K562 (cell line): ENCODE data around the gene ACYP2. TPM values are rescaled to one million over a fixed set of nuclear protein-coding genes. Genes with fewer than 3 reads are reported as not detected.

Source experiments
- ATAC-seq: fragments of 200-7000 bp; cut with Tn5 transposase; 3 replicates; pipeline ENCODE4 v1.9.1; 2020; ENCODE audit warnings: moderate library complexity
- BruUV-seq: library from RNA; stranded (reverse); fragments of 400-500 nt; replicated peaks from 2 replicates; lab custom pipeline; 2021; lab: Mats Ljungman, UMichigan
- CTCF ChIA-PET: fragments of 300-600 bp; formaldehyde crosslinking; extraction: SDS; loops from one replicate; lab custom pipeline; 2021; ENCODE audit warnings: low intra/inter-chr PET ratio; lab: Yijun Ruan, JAX
- POLR2A ChIA-PET: fragments of 300-600, 350-650 bp; sonication (Branson Sonifier 250); formaldehyde crosslinking; extraction: SDS; loops from one replicate; lab custom pipeline; 2021; ENCODE audit warnings: antibody characterized with exemption, inconsistent platforms; lab: Yijun Ruan, JAX
- DNase-seq, 4 experiments: peaks; one replicate each; pipeline versions ENCODE4 v3.0.0 to v3.0.0-alpha.2; 2011 to 2018; ENCODE audit warnings: low spot score in 3 of 4, mixed read lengths in 3 of 4; ENCODE audit errors: extremely low read depth in 1 of 4
- FAIRE-seq: peaks from 2 replicates; lab custom pipeline; 2011; peaks lifted over from hg19 to GRCh38; lab: Jason Lieb, UNC
- H2AFZ ChIP-seq: 2 replicates; pipeline ENCODE4 v1.6.0; 2011; ENCODE audit warnings: low read depth, low read length, control low read depth, inconsistent platforms
- H3K27ac ChIP-seq: fragments of 200-600 bp; 3 replicates; pipeline ENCODE4 v1.8.0; 2011; ENCODE audit warnings: low read depth, mild to moderate bottlenecking, control low read depth, inconsistent platforms, low read length, moderate library complexity, mixed read lengths; ENCODE audit errors: extremely low read depth
- H3K27me3 ChIP-seq, 2 experiments: fragments of 300-600 bp in 1 of 2; 2 replicates in 1 of 2; 3 replicates in 1 of 2; pipeline versions ENCODE4 v1.6.0 to v1.8.0; 2011; ENCODE audit warnings: inconsistent platforms in 2 of 2, low read length in 2 of 2, mild to moderate bottlenecking in 1 of 2, mixed read lengths in 1 of 2, moderate library complexity in 1 of 2; ENCODE audit not compliant: control insufficient read depth in 2 of 2, insufficient read depth in 2 of 2
- H3K36me3 ChIP-seq: fragments of 300-600 bp; 3 replicates; pipeline ENCODE4 v1.8.0; 2011; ENCODE audit warnings: mild to moderate bottlenecking, low read length, inconsistent platforms; ENCODE audit not compliant: control insufficient read depth, insufficient read depth
- H3K4me1 ChIP-seq, 2 experiments: fragments of 200-600 bp in 1 of 2; replicated peaks in 1 of 2; 2 replicates in 1 of 2; 3 replicates in 1 of 2; pipeline versions ENCODE4 v1.5.1 to v1.8.0; 2011; ENCODE audit warnings: inconsistent platforms in 2 of 2, low read length in 2 of 2, mild to moderate bottlenecking in 1 of 2, mixed read lengths in 1 of 2, moderate library complexity in 1 of 2; ENCODE audit not compliant: control insufficient read depth in 2 of 2, insufficient read depth in 2 of 2
- H3K4me2 ChIP-seq: 2 replicates; pipeline ENCODE4 v1.6.1; 2011; ENCODE audit warnings: low read length, control low read depth, inconsistent platforms, mixed read lengths; ENCODE audit not compliant: insufficient read depth
- H3K4me3 ChIP-seq: fragments of 200-600 bp; sonication (generic), shearing (Covaris generic); 2 replicates; pipeline ENCODE4 v1.5.1; 2016; ENCODE audit warnings: control low read depth, inconsistent platforms
- H3K79me2 ChIP-seq: fragments of 200-600 bp; 3 replicates; pipeline ENCODE4 v1.8.0; 2011; ENCODE audit warnings: low read length, inconsistent platforms; ENCODE audit not compliant: control insufficient read depth, insufficient read depth
- H3K9ac ChIP-seq, 2 experiments: 2 replicates each; pipeline versions ENCODE4 v1.6.0 to v1.6.1; 2011; ENCODE audit warnings: low read depth in 2 of 2, low read length in 2 of 2, control low read depth in 1 of 2, inconsistent platforms in 1 of 2, mild to moderate bottlenecking in 1 of 2, mixed read lengths in 1 of 2; ENCODE audit not compliant: insufficient read depth in 1 of 2
- H3K9me1 ChIP-seq: one replicate; pipeline ENCODE4 v1.6.0; 2011; ENCODE audit warnings: inconsistent platforms, mild to moderate bottlenecking, low read length, moderate library complexity; ENCODE audit not compliant: control insufficient read depth, insufficient read depth
- H3K9me3 ChIP-seq: replicated peaks from 2 replicates; pipeline ENCODE4 v1.5.1; 2011; ENCODE audit warnings: low read depth, low read length, inconsistent platforms; ENCODE audit not compliant: control insufficient read depth, insufficient read depth
- H4K20me1 ChIP-seq: replicated peaks from 2 replicates; pipeline ENCODE4 v1.6.1; 2011; ENCODE audit warnings: low read length, inconsistent platforms, mixed read lengths; ENCODE audit not compliant: control insufficient read depth, insufficient read depth
- ARHGAP35 ChIP-seq: fragments of 450-650 bp; IDR thresholded peaks from 2 replicates; pipeline ENCODE4 v1.6.1; 2018; ENCODE audit not compliant: partially characterized antibody
- ASH1L ChIP-seq: fragments of 450-650 bp; IDR thresholded peaks from 2 replicates; pipeline ENCODE4 v1.6.1; 2018; ENCODE audit warnings: borderline replicate concordance, mild to moderate bottlenecking, low read depth; ENCODE audit not compliant: partially characterized antibody
- ERF ChIP-seq: fragments of 450-650 bp; formaldehyde crosslinking; IDR thresholded peaks from 2 replicates; pipeline ENCODE4 v1.4.0; 2020; ENCODE audit warnings: mild to moderate bottlenecking, mixed read lengths
- HLTF ChIP-seq: fragments of 450-650 bp; IDR thresholded peaks from 2 replicates; pipeline ENCODE4 v1.6.1; 2016
- KAT8 ChIP-seq: fragments of 450-650 bp; IDR thresholded peaks from 2 replicates; pipeline ENCODE4 v1.6.1; 2016; ENCODE audit warnings: low read depth, mild to moderate bottlenecking
- MCM3 ChIP-seq: fragments of 450-650 bp; IDR thresholded peaks from 2 replicates; pipeline ENCODE4 v1.6.1; 2016
- MEF2A ChIP-seq: IDR thresholded peaks from 2 replicates; pipeline ENCODE4 v1.6.1; 2011; ENCODE audit warnings: low read depth, mild to moderate bottlenecking, low read length, moderate library complexity; ENCODE audit not compliant: control insufficient read depth
- TFAP4 ChIP-seq: sonication (generic); formaldehyde crosslinking; IDR thresholded peaks from 2 replicates; pipeline ENCODE4 v1.8.0; 2022; ENCODE audit warnings: missing genetic modification reagents, mild to moderate bottlenecking, moderate library complexity, borderline replicate concordance
- TSC22D4 ChIP-seq: fragments of 450-650 bp; IDR thresholded peaks from 2 replicates; pipeline ENCODE4 v1.6.1; 2016; ENCODE audit warnings: missing genetic modification characterization, missing biosample characterization, control low read depth
- YY1 ChIP-seq, 3 experiments: IDR thresholded peaks; 2 replicates each; pipeline ENCODE4 v1.6.1; 2011; ENCODE audit warnings: low read length in 2 of 3, mild to moderate bottlenecking in 2 of 3, moderate library complexity in 2 of 3, borderline replicate concordance in 1 of 3, control low read depth in 1 of 3, low read depth in 1 of 3; ENCODE audit not compliant: insufficient read depth in 3 of 3, insufficient replicate concordance in 2 of 3, control insufficient read depth in 1 of 3, insufficient read length in 1 of 3; ENCODE audit errors: extremely low read depth in 1 of 3
- ZFX ChIP-seq: sonication (generic); formaldehyde crosslinking; IDR thresholded peaks from 2 replicates; pipeline ENCODE4 v1.8.0; 2022; ENCODE audit warnings: mild to moderate bottlenecking, missing genetic modification reagents, moderate library complexity
- ZZZ3 ChIP-seq: fragments of 450-650 bp; IDR thresholded peaks from 2 replicates; pipeline ENCODE4 v1.6.1; 2016; ENCODE audit warnings: antibody characterized with exemption, mild to moderate bottlenecking, moderate library complexity
- WGBS: fragments of 100-300 bp; shearing (Covaris generic); methylation state at CpG from one replicate; pipeline ENCODE4 v1.1.6; 2016; ENCODE audit warnings: low coverage, mixed read lengths; ENCODE audit not compliant: insufficient coverage; ENCODE audit errors: missing lambda C conversion rate; 5-methylcytosine and 5-hydroxymethylcytosine counted together
- in situ Hi-C: fragments of 300-500 bp; cut with MboI; formaldehyde crosslinking; loops from 4 replicates; pipeline ENCODE4 v1.15.0; 2018; ENCODE audit warnings: inconsistent platforms, mixed read lengths
- intact Hi-C: fragments of 100-400 bp; cut with micrococcal nuclease; formaldehyde crosslinking; loops from 2 replicates; pipeline ENCODE4 v1.14.2; 2022
- polyA plus RNA-seq, 8 experiments: library from polyadenylated mRNA; depleted of rRNA in 4 of 8; stranded (reverse) in 5 of 8; unstranded in 3 of 8; fragments of >200 nt; fragmentation: Nextera tagmentation in 2 of 8; fragmentation: Illumina TruSeq in 1 of 8; extraction: Ambion mirVana in 2 of 8; extraction: Trizol in 1 of 8; gene quantifications; 2 replicates each; pipeline versions ENCODE4 v1.2.1 to v1.2.3, GENCODE V29; 2011 to 2014; ENCODE audit warnings: inconsistent platforms in 1 of 8, missing spikeins in 1 of 8
- total RNA-seq, 7 experiments: library from RNA; depleted of rRNA in 6 of 7; stranded (reverse); fragments of >200 nt in 6 of 7; fragmentation: Illumina TruSeq in 2 of 7; extraction: Trizol in 2 of 7; gene quantifications; 2 replicates each; pipeline versions ENCODE4 v1.2.1 to v1.2.3, GENCODE V29; 2011 to 2021; ENCODE audit warnings: low replicate concordance in 1 of 7
- TF ChIP-seq, protein P1 (sequence below): sonication (generic); formaldehyde crosslinking; IDR thresholded peaks from 2 replicates; pipeline ENCODE4 v1.8.0; 2023; ENCODE audit warnings: mild to moderate bottlenecking, missing genetic modification reagents

The ACYP2 gene
- total and polyA plus RNA-seq, 9 of the 15 experiments (the other 6 are each of a cell fraction or from before 2014, with no cell fraction given), result 1.0 to 4.1 (median 2.0) TPM

GRCh38 chr2:54330926-54331835 lies 215.8 kb downstream of the ACYP2 start (continued):
- TF ChIP-seq ARHGAP35 (no peak), KAT8 (no peak), ZFX (peak; percentile 31; the same call in 1 of the 2 replicates), MEF2A (no peak), MCM3 (no peak), ASH1L (no peak), ERF (no peak), TSC22D4 (tag) (no peak), HLTF (no peak)
- TF ChIP-seq, all 486 proteins: peak for 6

- H3K4me2 ChIP-seq, result no peak overlapping the region
- DNase-seq (no peak), ATAC-seq (no peak), FAIRE-seq (no peak)
- no peaks in the 10 kb centered on the region for H3K9me1 ChIP-seq
- 9% methylated on average over 3 of the region's 3 CpGs for WGBS
- no peaks in the 10 kb centered on the region for H3K79me2 ChIP-seq
- ChIA-PET POLR2A (no interaction called here), CTCF (no interaction called here)
- no peaks in the 10 kb centered on the region for H3K9me3 ChIP-seq
- TF ChIP-seq YY1 (IDR thresholded peaks at IDR 0.05; ENCODE audit: borderline replicate concordance in 1 of 3, control insufficient read depth in 1 of 3, extremely low read depth in 1 of 3, insufficient read depth in 3 of 3, insufficient read length in 1 of 3, insufficient replicate concordance in 2 of 3, low read depth in 1 of 3, low read length in 2 of 3), result no peak
- TF ChIP-seq, protein P1, sequence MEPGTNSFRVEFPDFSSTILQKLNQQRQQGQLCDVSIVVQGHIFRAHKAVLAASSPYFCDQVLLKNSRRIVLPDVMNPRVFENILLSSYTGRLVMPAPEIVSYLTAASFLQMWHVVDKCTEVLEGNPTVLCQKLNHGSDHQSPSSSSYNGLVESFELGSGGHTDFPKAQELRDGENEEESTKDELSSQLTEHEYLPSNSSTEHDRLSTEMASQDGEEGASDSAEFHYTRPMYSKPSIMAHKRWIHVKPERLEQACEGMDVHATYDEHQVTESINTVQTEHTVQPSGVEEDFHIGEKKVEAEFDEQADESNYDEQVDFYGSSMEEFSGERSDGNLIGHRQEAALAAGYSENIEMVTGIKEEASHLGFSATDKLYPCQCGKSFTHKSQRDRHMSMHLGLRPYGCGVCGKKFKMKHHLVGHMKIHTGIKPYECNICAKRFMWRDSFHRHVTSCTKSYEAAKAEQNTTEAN, result no peak
- TF ChIP-seq ZZZ3, result no peak
- TF ChIP-seq TFAP4 (CRISPR knock-in tag), result no peak
- in situ Hi-C loops (no loop called here), intact Hi-C loops (no loop called here)
- H3K4me3 ChIP-seq, result no peak overlapping the region
- no peaks in the 10 kb centered on the region for H3K27me3 ChIP-seq
- no peaks in the 10 kb centered on the region for H4K20me1 ChIP-seq
- H3K4me1 ChIP-seq, result peaks cover 8 to 10% of the 10 kb centered on the region in 2 experiments; a peak in 4 of 5 replicates
- no peak overlapping the region for H2AFZ ChIP-seq
- H3K36me3 ChIP-seq, result no peaks in the 10 kb centered on the region
- no TSS peak for BruUV-seq
- H3K27ac ChIP-seq, result no peak overlapping the region
- no peak overlapping the region for H3K9ac ChIP-seq
Measured at GRCh38 chr2:54332386-54332785, 217.0 kb downstream of the ACYP2 start.
